ENCODE data around the gene KIF25.

KIF25 gene

DNA sequence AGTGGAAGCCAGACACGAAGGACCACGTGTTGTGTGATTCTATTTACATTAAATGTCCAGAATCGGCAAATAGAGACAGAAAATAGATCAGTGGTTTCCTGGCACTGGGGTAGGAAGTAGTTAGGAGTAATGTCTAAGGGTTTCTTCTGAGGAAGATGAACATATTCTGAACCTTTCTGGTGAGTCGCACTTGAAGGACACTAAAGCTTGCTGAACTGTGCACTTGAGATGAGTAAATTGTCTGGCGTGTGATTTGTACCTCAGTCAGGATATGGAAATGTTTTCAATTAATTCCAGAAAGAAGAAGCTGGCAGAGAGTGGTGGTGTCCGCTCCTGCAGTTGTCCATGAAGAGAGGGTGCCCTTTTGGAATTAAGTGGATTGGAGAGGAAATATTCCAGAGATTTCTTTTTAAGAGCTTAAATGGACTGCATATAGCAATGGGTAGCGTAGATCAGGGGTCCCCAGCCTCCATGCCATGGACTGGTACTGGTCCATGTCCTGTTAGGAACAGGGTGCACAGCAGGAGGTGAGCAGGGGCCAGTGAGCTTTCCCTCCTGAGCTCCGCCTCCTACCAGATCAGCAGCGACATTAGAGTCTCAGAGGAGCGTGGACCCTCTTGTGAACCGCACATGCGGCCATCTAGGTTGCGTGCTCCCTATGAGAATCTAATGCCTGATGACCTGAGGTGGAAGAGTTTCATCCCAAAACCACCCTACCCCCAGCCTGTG is 12.4 kb upstream of the KIF25 start:
- CTCF ChIA-PET, result no interaction called here
- DNase-seq (ENCODE audit: low spot score), result no peak
- POLR2A ChIA-PET (ENCODE audit: low non-redundant PET), result no interaction called here

DNA sequence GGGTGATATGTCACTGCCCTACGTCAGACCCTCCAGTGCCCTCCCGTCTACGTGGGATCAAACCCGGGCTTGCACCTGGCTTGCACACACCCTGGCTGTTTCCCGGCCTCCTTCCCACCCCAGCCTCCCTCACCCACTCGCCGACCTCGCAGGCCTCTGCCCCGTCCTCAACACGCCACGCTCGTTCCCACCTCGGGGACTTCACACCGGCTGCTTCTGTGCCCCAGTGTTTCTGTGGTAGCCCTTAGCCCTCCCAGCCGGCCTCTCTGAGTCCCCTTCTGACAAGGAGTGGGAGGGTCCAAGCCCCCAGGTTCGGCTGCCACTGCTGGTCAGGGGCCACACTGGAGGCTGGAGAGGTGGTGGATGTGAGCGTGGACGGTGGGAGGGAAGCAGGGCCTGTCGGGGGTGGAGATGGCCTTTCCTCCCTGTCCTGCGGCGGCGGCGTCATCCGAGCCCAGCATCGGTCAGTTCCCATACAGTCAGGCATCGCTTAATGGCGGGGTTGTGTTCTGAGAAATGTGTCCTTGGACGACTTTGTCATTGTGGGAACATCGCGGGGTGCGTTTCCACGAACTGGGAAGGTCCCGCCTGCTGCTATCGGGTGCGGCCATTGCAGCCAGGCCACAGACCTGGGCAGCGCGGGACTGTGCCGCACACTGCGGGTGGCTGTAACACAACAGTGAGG is 11.4 kb upstream of the KIF25 start:
- no peak overlapping the region for H3K27ac ChIP-seq
- TF ChIP-seq, protein P1, sequence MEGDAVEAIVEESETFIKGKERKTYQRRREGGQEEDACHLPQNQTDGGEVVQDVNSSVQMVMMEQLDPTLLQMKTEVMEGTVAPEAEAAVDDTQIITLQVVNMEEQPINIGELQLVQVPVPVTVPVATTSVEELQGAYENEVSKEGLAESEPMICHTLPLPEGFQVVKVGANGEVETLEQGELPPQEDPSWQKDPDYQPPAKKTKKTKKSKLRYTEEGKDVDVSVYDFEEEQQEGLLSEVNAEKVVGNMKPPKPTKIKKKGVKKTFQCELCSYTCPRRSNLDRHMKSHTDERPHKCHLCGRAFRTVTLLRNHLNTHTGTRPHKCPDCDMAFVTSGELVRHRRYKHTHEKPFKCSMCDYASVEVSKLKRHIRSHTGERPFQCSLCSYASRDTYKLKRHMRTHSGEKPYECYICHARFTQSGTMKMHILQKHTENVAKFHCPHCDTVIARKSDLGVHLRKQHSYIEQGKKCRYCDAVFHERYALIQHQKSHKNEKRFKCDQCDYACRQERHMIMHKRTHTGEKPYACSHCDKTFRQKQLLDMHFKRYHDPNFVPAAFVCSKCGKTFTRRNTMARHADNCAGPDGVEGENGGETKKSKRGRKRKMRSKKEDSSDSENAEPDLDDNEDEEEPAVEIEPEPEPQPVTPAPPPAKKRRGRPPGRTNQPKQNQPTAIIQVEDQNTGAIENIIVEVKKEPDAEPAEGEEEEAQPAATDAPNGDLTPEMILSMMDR (conservative IDR thresholded peaks at IDR 0.05; ENCODE audit: low read depth), result no peak
- no peak for DNase-seq (ENCODE audit: low spot score)
- ChIA-PET POLR2A (ENCODE audit: low non-redundant PET) (no interaction called here), CTCF (no interaction called here)

More for the DNA sequence above, 12.4 kb upstream of the KIF25 start:
- H3K27ac ChIP-seq, result no peak overlapping the region
- TF ChIP-seq, protein P1 (conservative IDR thresholded peaks at IDR 0.05; ENCODE audit: low read depth), result no peak

DNA sequence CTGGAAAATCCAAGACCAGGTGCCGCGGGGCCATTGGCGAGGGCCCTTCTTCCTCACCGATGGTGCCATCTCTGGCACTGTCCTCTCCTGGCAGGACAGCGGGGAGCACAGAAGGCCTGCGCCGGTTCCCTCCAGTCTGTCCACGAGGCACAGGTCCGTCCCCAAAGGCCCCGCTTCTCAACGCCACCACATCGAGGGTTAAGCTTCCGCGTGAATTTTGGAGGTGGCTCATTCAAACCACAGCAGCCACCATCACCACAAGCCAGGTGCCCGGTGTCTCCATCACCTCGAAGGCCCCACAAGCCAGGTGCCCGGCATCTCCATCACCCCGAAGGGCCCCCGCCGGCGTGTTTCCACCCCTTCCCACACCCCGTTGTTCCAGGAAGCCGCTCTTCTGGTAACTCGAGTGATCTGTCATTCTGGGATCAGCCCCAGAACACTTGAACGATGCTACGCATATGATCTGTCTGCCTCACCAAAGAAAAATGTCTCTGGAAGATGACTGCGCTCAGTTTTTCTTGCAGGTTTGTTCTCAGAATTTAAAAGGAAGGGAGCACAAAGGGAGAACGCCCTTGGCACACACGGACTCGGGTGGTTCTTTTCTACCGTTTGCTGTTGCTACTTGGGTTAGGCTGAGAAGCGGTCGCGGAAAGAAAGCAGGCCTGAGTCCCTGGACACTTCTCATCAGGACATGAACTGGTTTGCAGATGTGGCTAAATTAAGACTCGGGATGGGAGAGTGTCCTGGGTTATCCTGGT is 9.9 kb upstream of the KIF25 start:
- TF ChIP-seq, protein P1 (conservative IDR thresholded peaks at IDR 0.05; ENCODE audit: low read depth), result no peak
- H3K27ac ChIP-seq, result no peak overlapping the region
- no peak for DNase-seq (ENCODE audit: low spot score)
- ChIA-PET CTCF (no interaction called here), POLR2A (ENCODE audit: low non-redundant PET) (no interaction called here)

DNA sequence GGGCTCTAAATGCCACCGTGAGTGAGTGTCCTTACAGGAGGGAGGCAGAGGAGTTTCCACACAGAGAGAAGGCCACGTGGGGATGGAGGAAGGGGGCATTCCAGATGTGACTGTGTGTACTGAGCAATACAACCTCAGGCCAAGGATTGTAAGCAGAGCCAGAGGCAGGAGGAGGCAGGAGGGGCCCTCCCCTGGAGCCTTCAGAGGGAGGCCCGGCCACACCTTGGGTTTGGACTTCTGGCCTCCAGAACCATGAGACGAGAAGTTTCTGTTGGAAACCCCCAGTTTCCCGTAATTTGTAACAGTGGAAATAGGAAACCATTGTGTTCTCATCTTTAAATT is 9.3 kb upstream of the KIF25 start:
- no peak for DNase-seq (ENCODE audit: low spot score)
- no peak overlapping the region for H3K27ac ChIP-seq
- ChIA-PET POLR2A (ENCODE audit: low non-redundant PET) (no interaction called here), CTCF (no interaction called here)
- TF ChIP-seq, protein P1 (conservative IDR thresholded peaks at IDR 0.05; ENCODE audit: low read depth), result no peak

DNA sequence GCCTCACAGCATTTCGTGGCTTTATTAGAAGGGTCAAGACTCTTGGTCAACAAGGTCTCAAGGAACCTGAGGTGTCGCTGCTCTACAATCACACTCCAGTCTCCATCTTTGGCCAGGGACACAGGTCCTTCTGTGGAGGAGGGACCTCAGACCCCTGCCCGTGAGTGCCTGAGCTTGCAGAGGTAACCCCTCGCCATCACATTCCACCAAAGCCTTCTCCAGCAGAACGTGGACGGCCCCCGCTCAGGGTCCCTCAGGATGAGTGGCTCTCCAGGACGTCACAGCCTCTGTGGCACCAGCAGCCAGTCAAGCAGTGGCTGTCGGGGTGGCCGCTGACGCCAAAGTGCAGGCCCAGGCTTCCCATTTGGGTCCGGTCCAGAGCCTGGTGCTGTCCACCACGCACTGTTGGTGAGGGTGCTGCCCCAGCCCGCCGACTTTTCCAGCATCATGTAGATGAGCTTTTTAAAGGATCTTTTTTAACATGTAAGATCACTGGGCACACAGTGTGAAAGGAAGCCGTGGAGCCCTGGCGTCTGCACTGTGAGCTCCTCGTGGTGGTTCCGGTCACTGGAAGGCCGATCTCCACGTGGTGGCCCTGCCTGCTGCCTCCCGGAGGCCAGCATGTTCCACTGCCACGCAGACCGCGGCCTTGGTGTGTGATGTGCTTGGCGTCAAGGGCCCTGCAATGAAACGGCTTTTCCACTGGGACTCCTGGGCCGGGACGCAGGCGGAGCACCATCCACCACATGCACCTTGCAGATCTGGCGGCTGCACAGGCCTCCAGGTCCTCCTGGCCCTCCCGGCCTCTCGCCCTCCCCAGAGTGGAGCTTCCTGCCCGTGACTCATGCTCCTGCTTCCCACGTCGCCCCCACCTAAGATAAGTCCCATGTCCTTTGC is 8.3 kb upstream of the KIF25 start:
- ChIA-PET POLR2A (ENCODE audit: low non-redundant PET) (no interaction called here), CTCF (no interaction called here)
- DNase-seq (ENCODE audit: low spot score), result no peak
- no peak overlapping the region for H3K27ac ChIP-seq
- TF ChIP-seq, protein P1 (conservative IDR thresholded peaks at IDR 0.05; ENCODE audit: low read depth), result no peak

Measured in RWPE1 (cell line).